PFSK-1 (cell line): ENCODE data around the gene PPFIBP2.

Experiments
- POLR2AphosphoS5 ChIP-seq: IDR thresholded peaks from 2 replicates; pipeline ENCODE4 v1.6.1; 2012; ENCODE audit warnings: low read depth, mild to moderate bottlenecking, control low read depth, low read length, moderate library complexity
- SIN3A ChIP-seq: IDR thresholded peaks from 2 replicates; pipeline ENCODE4 v1.6.1; 2012; ENCODE audit warnings: mild to moderate bottlenecking, low read length, moderate library complexity, borderline replicate concordance; ENCODE audit not compliant: insufficient read depth

GRCh38 chr11:7665473-7666291 is 151.9 kb downstream of the PPFIBP2 start:
- TF ChIP-seq SIN3A (no peak), POLR2AphosphoS5 (no peak)
